SH-SY5Y (cell line): ENCODE measurements around the gene ANGPTL4.

Experiments used
- GATA2 ChIP-seq: IDR thresholded peaks from 2 replicates; pipeline ENCODE4 v1.6.1; 2011; ENCODE audit warnings: mild to moderate bottlenecking, low read depth, low read length
- GATA3 ChIP-seq: IDR thresholded peaks from 2 replicates; pipeline ENCODE4 v1.6.1; 2011; ENCODE audit warnings: low read depth, mild to moderate bottlenecking, low read length, moderate library complexity

GRCh38 chr19:8399681-8400188 lies 35.8 kb downstream of the ANGPTL4 start:
- TF ChIP-seq GATA2 (no peak), GATA3 (no peak)
